Endothelial cell of hepatic sinusoid (primary cell): ENCODE data around the gene RFX2.

ENCODE experiments used
- in situ Hi-C: cut with HindIII; loops from 2 replicates; pipeline ENCODE4 v1.10.0; 2017; ENCODE audit warnings: low sequenced_read_pairs

Gene RFX2

GRCh38 chr19:5977785-5978605 is 132.3 kb downstream of the RFX2 start, which contains the start of gene RANBP3:
Gene RANBP3 (minus strand): TSS chr19:5978140. CDS start chr19:5978082, 58 bp downstream.
- in situ Hi-C loops = no loop called here

- in situ Hi-C loops = no loop called here
Observed at GRCh38 chr19:5977222-5977784, 133.0 kb downstream of the RFX2 start.

- in situ Hi-C loops = no loop called here
Observed at GRCh38 chr19:5976768-5977167, 133.5 kb downstream of the RFX2 start.

- in situ Hi-C loops = no loop called here
Observed at GRCh38 chr19:5975388-5975728, 134.9 kb downstream of the RFX2 start.

- in situ Hi-C loops = no loop called here
Observed at GRCh38 chr19:5974721-5975387, 135.4 kb downstream of the RFX2 start.

GRCh38 chr19:5973867-5974635 is 136.2 kb downstream of the RFX2 start:
- in situ Hi-C loops = no loop called here

- in situ Hi-C loops = no loop called here
Observed at GRCh38 chr19:5973376-5973775, 136.9 kb downstream of the RFX2 start.

GRCh38 chr19:5972355-5972731 is 138.0 kb downstream of the RFX2 start:
- in situ Hi-C loops = no loop called here

GRCh38 chr19:5971714-5972354 is 138.5 kb downstream of the RFX2 start:
- in situ Hi-C loops = no loop called here

- in situ Hi-C loops = loop anchor here (10.0 kb wide), 1 partner anchor 65 kb away; no protein-coding TSS in a partner anchor
Observed at GRCh38 chr19:5969476-5969875, 140.8 kb downstream of the RFX2 start.

- in situ Hi-C loops = loop anchor here (10.0 kb wide), 1 partner anchor 66 kb away; no protein-coding TSS in a partner anchor
Observed at GRCh38 chr19:5968431-5969373, 141.6 kb downstream of the RFX2 start.

- in situ Hi-C loops = loop anchor here (10.0 kb wide), 1 partner anchor 67 kb away; no protein-coding TSS in a partner anchor
Observed at GRCh38 chr19:5967994-5968430, 142.3 kb downstream of the RFX2 start.

GRCh38 chr19:5967571-5967970 is 142.7 kb downstream of the RFX2 start:
- in situ Hi-C loops = loop anchor here (10.0 kb wide), 1 partner anchor 67 kb away; no protein-coding TSS in a partner anchor

- in situ Hi-C loops = loop anchor here (10.0 kb wide), 1 partner anchor 68 kb away; no protein-coding TSS in a partner anchor
Observed at GRCh38 chr19:5966941-5967340, 143.4 kb downstream of the RFX2 start.

- in situ Hi-C loops = loop anchor here (10.0 kb wide), 1 partner anchor 69 kb away; no protein-coding TSS in a partner anchor
Observed at GRCh38 chr19:5966215-5966614, 144.1 kb downstream of the RFX2 start.

- in situ Hi-C loops = loop anchor here (5.0 to 10.0 kb wide), 2 partner anchors 38 to 70 kb away; no protein-coding TSS in a partner anchor
Observed at GRCh38 chr19:5964816-5965565, 145.3 kb downstream of the RFX2 start.

GRCh38 chr19:5963855-5964254 is 146.4 kb downstream of the RFX2 start:
- in situ Hi-C loops = loop anchor here (5.0 to 10.0 kb wide), 2 partner anchors 37 to 71 kb away; no protein-coding TSS in a partner anchor

GRCh38 chr19:5963259-5963658 is 147.0 kb downstream of the RFX2 start:
- in situ Hi-C loops = loop anchor here (5.0 to 10.0 kb wide), 2 partner anchors 36 to 72 kb away; no protein-coding TSS in a partner anchor
